NCI-H2029 (cell line): ENCODE results near the gene TRMT1.

ENCODE experiments used
- DNase-seq: peaks from one replicate; lab custom pipeline; 2025; lab: John Stamatoyannopoulos, UW

TRMT1 gene

GRCh38 chr19:13070425-13071140, 46.0 kb downstream of the TRMT1 start:
- no peak for DNase-seq

DNA sequence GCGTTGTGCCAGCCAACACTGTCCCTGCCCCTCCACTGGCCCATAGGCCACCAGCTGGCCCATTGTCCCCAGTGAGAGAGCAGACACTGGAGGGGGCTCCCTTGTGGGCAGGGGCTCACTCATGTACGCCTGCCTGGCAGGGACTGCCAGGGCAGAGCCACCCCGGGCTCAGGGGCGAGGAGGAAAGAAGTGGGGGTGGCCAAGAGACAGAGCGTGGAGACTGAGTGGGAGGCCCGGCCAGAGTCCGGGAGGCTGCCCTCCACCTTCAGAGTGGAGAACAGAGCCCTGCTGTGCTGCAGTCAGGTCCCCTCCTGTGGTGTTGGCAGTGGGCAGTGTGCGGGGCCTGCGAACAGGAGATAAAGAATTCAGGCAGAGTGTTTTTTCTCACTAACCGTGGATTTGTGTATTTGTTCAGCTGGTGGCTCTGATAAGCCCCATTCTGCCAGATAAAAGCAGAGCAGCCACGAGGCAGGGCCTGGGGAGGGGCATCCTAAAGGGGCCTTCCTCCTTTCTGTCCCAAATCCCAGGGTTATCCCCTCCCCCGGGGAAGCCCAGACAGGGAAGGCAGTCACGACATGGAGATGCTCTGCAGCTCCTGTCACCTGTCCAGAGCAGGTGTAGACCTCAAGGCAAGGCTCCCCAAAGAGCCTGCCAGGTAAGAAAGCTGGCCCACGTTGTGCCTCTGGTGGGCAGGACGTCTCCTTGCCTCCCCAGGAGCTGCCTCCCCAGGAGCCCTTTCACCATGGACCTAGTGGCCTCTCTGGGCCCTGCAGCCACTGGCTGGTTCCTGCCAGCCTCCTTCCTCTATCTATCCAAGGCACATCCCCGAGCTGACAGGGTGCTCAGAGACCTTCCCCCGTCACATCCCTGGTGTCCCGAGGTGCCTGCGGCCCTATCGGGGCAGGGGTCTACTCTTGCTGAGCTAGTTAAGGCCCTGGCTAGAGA, 46.9 kb downstream of the TRMT1 start:
- DNase-seq: no peak

DNA sequence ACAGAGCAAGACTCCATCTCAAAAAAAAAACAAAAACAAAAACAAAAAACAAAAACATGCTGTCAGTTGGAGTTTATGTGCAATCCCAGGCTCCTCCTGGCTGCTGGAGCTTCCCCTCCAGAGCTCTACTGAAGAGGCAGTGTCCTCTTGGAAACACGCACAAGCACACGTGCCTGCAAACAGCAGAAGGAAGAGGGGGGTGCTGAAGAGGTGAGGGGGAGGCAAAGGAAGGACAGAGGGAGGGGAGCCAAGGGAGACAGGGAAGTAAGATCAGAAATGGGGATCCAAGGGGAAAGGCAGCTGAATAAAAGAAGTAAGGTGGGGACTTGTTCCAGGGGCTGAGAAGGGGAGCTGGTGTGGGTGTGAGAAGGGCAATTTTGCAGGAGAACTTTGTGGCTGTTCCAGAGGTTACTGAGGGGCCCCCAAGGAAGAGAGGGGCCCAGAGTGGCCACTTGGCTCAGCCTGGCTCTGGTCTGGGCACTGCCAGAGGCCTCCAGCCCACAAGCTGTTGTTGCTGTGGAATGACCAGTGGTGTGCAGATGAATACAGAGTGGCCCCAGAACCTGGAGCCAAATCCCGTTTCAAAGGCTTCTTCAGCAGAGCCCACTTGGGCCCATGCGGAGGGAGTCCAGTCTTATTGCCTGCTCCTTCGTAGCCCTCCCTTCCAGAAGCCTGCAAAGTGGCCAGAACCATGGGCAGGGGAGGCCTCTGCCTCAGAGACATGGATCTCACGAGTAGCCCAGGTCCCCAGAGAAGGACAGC, 48.3 kb downstream of the TRMT1 start:
- no peak for DNase-seq

DNA sequence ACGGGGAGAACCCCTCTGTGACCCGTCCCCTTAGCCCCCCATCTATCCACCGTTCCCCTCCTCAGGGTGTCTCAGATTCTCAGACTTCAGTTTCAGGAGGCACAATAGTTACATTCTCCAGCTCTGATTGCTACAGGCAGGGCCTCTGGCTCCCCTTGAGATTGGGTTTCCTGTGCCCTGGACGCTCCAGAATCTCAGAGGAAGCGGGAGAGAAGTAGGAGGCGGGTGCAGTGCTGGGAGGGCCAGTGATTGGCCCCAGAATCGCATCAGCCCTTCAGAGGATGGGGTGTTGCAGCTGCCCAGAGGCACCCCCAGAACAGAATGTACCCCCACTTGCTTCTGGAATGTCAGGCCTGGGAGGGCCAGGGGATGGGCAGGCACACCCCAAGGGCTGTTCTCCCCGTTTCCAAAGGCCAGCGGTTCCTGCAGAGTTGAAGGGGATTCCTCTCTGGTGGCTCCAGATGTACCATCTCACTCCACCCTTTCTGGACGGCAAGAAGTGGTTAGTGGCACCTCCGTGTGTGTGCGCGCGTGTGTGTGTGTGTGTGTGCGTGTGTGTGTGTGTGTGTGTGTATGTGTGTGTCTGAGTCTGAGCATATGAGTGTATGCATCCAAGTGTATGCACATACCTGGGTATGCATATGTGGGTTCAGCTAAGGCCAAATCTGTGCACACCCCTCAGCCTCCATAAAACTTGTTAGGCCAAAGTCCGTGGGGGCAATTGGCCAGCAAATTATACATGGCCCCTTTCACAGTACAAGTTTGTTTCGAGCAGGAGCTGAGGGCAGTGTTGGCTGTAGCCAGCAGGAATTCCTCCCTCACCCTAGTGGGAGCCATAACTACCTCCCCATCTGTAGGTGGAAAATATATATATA, 49.4 kb downstream of the TRMT1 start:
- DNase-seq: no peak

DNA sequence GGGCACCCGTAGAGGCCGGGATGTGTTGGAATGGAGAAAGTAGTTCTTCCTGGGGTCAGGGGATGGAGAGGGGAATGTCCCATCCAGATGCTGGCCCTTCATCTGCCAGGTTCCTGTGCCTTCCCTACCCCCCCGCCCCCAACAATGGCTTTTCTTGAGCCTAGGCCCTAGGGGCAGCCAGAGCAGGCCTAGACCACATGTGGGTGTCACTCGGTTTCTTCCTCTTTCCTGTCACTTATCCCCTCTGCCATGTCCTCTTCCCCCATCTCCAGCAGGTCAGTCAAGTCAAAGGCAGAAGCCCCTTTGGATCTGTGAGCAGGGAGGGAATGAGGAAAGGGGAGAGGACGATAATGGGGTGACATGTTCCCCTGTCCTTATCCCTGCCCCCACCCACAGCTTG, 50.3 kb downstream of the TRMT1 start:
- no peak for DNase-seq

DNA sequence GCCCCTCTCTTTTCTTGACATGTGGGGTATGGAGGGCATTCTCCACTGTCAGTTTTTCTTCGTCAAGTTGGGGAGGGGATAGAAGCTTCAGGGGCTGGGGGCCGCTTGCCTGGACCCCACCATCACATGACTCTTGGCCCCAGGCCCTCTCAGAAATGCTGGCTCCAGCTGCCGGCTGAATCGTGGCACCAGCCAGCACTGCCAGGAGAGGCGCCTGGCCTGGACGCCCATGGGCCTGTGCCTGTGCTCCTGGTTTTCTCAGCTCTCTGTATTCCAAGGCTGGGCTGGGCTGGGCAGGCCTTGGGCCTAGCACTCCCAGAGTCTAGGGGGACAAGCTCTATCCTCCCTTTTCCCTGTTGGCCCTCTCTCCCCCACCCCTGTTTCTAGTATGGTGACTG, 52.4 kb downstream of the TRMT1 start:
- DNase-seq: no peak

DNA sequence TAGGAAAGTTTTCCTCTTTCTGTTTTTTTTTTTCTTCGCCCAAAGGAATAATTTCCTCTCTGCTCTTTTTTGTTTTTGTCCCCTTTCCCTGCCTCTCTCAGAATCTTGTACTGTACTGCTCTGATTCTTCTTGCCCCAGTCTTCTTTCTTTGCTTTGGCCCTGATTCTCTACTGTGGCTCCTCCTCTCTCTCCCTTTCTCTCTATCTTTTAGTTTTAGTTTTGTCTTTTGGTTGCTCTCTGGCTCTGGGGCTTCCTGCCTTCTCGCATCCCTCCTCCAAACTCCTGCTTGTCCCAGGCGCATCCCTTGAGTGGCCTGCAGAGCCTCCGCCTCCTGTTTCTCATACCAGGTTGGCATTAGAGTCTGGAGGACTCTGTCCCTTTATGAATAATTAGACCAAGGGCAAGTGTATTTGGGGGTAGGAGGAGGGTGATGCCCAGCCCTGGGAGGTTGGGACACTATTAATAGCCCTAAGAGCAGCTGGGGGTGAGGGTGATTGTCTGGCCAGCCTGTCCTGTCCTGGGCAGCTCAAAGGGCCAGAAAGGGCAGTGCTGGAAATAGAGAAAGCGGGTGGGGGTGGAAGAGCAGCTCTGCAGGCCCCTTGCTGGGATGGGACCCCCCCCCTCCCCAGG, 53.0 kb downstream of the TRMT1 start:
- no peak for DNase-seq

- DNase-seq: no peak
Measured at GRCh38 chr19:13062317-13062716, 54.2 kb downstream of the TRMT1 start.

DNA sequence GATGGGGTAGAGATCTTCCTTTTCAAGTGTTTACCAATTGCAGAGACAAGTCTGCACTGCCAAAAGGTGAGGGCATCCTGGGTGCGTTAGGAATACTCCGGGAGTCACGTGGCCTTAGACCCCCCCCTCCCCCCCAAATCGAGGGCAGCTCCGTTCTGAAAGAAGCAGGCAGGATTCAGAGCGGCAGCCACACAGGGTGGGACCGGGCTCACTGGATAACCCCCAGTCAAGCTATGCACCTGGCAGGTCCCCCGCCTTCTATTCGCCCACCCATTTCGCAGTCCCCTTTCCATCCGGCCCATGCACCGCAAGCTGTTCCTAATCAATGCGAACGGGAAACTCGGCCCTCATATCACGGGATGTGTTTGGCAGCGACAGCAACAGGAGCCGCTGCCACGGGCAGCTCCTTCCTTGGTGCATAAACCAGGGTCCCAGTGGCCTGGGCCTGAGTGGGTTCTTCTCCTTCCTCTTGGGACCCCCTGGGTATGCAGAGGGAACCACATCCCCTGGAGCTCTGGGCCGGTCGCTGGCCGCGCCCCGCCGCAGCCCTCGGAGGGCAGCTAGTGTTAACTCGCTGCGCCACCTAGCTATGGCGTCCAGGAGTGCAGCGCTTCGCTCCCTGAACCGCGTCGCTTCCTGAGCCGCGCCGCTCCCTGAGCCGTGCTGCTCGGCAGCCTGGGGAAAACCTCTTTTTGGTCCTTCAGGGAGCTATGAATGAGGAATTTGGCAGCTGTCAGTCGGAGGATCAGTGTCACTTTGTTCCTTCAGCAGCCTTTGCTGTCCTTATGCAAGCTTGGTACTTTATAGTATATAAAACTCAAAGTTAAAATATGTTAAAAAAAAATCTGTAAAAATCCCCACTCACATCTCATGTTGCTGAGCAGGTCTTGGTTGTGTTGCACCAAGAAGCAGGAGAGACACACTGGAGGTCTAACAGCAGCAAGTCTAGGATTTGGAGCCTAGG, 55.3 kb downstream of the TRMT1 start:
- DNase-seq: peak; percentile 71

DNA sequence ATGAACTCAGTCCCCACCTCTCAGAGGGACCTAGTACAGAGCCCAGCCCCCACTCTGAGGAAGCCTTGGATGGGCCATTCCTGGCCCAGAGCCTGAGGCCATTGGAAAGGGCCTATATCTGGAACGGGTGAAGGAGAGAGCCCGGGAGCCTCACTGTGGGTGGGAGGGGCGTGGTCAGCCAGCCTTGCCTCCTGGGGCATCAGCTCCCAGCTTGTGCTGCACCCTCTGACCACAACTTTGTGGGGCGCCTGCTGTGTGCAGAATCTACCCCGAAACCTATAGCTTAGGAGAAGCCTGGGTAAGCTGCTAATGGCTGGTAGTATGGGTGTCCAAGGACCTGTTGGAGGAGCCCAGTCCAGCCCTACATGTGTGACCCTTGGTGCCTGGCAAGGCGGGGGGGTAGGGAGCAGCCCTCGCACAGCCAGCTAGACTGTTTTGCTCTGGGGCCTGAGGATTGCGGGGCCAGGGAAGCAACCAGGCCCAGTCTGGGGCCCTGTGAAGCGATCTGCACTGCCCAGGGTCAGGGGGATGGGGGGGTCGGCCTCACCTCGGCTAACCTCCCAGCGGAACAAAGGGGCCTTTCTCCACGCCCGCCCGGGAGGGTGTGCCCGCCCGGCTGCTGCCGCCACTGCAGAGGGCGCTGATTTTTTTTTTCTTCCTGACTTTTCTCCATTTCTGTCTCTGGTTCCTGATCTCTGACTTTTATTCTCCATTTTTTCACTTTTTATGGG, 56.1 kb downstream of the TRMT1 start:
- DNase-seq: no peak

GRCh38 chr19:13058951-13059660, 57.4 kb downstream of the TRMT1 start:
- no peak for DNase-seq

DNA sequence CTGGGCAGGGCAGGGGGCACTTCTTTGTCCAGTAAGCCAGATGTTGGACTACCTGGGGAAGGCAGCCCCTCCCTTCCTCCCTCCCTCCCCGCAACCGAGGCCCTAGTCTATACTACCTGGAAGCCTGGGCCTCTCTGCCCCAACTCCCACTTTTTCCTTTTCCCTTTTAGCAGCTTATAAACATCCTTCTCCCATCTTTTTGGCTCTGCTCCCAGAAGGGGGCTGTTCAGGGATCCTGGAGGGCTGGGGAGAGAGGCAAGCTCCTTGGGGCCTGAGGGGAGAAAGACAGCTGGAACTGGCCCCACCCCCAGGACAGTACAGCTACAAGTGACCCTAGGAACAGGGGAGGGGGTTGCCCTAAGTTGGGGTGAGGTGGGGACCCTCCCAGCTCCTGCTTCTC, 58.8 kb downstream of the TRMT1 start:
- no peak for DNase-seq

- DNase-seq: peak; percentile 20
Measured at GRCh38 chr19:13057147-13057572, 59.4 kb downstream of the TRMT1 start.

DNA sequence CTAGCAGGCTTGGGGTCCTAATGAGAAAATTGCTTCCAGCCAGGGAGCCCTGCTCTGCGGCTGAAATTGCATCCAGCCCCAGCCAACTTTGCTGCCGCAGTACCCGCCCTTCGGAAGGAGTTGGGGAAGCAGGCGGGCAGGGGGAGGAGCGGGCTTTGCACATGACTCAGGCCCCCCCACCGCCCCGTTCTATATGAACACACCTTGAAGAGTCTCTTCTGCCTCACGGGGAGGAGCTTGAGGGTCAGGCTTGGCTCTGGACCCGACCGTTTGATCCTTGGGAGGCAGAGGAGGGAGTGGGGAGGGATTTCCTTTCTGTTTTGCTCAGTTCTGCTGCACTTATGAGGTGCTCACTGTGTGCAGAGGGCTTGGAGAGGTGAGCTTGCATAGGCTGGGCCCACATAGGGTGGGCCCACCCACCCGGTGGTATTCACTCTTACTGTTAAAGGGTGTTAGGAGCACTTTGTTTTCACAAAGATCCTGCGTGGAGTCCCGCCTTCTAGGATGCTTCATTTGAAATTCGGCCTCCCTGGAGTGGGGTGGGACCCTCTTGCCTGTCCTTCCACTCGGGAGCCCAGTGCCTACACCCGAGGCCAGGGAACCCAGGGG, 60.4 kb downstream of the TRMT1 start:
- DNase-seq: no peak

DNA sequence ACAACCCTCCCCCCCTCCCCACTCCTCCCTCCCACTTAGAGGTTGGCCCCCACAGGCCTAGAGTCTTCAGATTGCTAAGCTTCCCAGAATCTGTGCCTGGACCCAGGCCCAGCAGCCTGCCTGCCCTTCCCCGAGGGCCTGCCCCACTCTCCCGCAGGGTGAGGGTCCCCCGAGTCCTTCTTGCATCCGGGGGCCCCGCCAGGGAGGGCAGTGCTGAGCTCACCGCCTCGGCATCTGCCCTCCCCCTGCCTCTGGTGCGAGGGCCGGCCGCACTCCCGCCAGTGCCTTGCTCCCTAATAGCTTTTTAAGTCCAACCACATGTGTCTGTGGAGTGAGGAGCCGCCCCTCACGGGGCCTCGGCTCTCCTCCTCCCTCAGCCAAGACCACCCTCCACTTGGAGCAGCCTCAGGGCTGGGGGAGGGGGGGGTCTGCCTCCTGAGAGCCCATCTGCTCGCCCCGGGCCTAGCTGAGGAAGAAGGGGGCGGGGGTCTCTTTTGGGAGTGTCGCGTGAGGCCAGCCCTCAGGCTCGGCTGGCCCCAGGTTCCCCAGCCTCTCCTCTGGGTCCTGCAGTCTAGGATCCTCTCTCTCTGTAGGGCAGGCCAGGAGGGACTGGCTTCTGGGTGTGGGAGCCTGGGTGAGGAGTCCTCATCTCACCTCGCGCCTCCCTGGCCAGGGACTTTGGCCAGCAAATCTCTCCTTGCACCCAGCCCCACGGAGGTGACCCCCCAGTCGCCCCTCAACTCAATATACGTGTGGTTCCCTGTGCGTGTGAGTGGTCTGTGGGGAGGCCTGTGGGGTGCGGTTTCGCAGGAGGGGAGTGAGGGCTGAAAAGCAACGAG, 61.1 kb downstream of the TRMT1 start:
- no peak for DNase-seq
